DMS153 treated with DMSO at 0.1 percent for 48 hours (cell line): Measurements from ENCODE around the gene PCNX3.

Source experiments
- DNase-seq: peaks from one replicate; lab custom pipeline; 2025; ENCODE audit not compliant: unreplicated experiment; lab: John Stamatoyannopoulos, UW

The PCNX3 gene

GRCh38 chr11:65615229-65615949 is at the start of gene PCNX3:
PCNX3 (plus strand) TSS chr11:65615776; CDS start chr11:65616312, 536 bp downstream.
- DNase-seq, result peak; percentile 100

- no peak for DNase-seq
Measured at GRCh38 chr11:65569164-65569972, 46.2 kb upstream of the PCNX3 start.

GRCh38 chr11:65569973-65570918 is 45.3 kb upstream of the PCNX3 start, which contains the start of gene ZNRD2:
ZNRD2 (plus strand) TSS chr11:65570477; CDS start chr11:65570492, 15 bp downstream.
- DNase-seq, result peak; percentile 93

GRCh38 chr11:65571420-65571819 is 44.2 kb upstream of the PCNX3 start:
- DNase-seq, result no peak

- DNase-seq, result peak; percentile 34
Measured at GRCh38 chr11:65571940-65572339, 43.6 kb upstream of the PCNX3 start.

GRCh38 chr11:65572356-65573051 is 43.1 kb upstream of the PCNX3 start, which contains the start of gene FAM89B:
FAM89B (plus strand) TSS chr11:65572538; CDS start chr11:65572670, 132 bp downstream.
- DNase-seq, result peak; percentile 53

GRCh38 chr11:65573391-65574079 is 42.0 kb upstream of the PCNX3 start:
- no peak for DNase-seq

GRCh38 chr11:65574109-65574810 is 41.3 kb upstream of the PCNX3 start:
- peak; percentile 53 for DNase-seq

- no peak for DNase-seq
Measured at GRCh38 chr11:65574811-65575567, 40.6 kb upstream of the PCNX3 start.

- DNase-seq, result no peak
Measured at GRCh38 chr11:65575568-65576231, 39.9 kb upstream of the PCNX3 start, which contains the start of gene EHBP1L1. EHBP1L1 (plus strand) TSS chr11:65576053; CDS start chr11:65576303, 250 bp downstream.

GRCh38 chr11:65576232-65576866 is 39.2 kb upstream of the PCNX3 start:
- no peak for DNase-seq

GRCh38 chr11:65576867-65577755 is 38.5 kb upstream of the PCNX3 start:
- DNase-seq, result no peak

- DNase-seq, result no peak
Measured at GRCh38 chr11:65577756-65578109, 37.8 kb upstream of the PCNX3 start.

- DNase-seq, result no peak
Measured at GRCh38 chr11:65578134-65578533, 37.4 kb upstream of the PCNX3 start.

- no peak for DNase-seq
Measured at GRCh38 chr11:65578667-65579066, 36.9 kb upstream of the PCNX3 start.

- no peak for DNase-seq
Measured at GRCh38 chr11:65579291-65579690, 36.3 kb upstream of the PCNX3 start.
